ENCODE data around the gene PAPPA. TPM values are rescaled to one million over a fixed set of nuclear protein-coding genes. Genes with fewer than 3 reads are reported as not detected.

PAPPA gene
- total and polyA plus RNA-seq, 9 of the 15 experiments (the other 6 are each of a cell fraction or from before 2014, with no cell fraction given), result 0.06 to 0.18 (median 0.11) TPM

DNA sequence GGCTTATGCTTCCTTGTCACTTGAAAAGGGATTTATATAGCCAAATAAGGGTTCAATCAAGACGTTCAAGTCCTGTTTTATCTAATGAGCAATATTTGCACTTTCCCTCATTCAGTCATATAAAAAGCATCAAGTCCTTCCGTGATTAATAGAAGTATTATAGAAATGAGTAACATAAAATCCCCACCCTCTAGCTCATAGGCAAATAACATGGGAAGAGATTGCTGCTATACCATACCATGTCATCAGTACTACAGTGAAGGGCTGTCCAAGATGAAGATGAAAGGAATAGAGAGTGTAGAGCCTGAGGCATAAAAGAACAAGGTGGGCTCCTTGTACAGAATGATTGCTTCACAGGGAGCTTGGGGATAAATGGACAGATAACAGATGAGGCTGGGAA, 20.4 kb upstream of the PAPPA start:
- Histone ChIP-seq H2AFZ (ENCODE audit: low read depth, low read length) (no peak overlapping the region), H3K9me3 (replicated peaks; ENCODE audit: control insufficient read depth, insufficient read depth, low read depth, low read length) (no peaks in the 10 kb centered on the region), H3K9ac (ENCODE audit: insufficient read depth in 1 of 2, low read depth in 2 of 2, low read length in 2 of 2) (no peak overlapping the region), H3K4me2 (ENCODE audit: insufficient read depth, low read length) (no peak overlapping the region), H3K79me2 (ENCODE audit: control insufficient read depth, insufficient read depth, low read length) (no peaks in the 10 kb centered on the region), H3K9me1 (ENCODE audit: control insufficient read depth, insufficient read depth, low read length) (no peaks in the 10 kb centered on the region), H4K20me1 (replicated peaks; ENCODE audit: control insufficient read depth, insufficient read depth, low read length) (no peaks in the 10 kb centered on the region), H3K4me3 (no peak overlapping the region), H3K4me1 (replicated peaks in 1 of 2; ENCODE audit: control insufficient read depth in 2 of 2, insufficient read depth in 2 of 2, low read length in 2 of 2) (no peaks in the 10 kb centered on the region), H3K36me3 (ENCODE audit: control insufficient read depth, insufficient read depth, low read length) (no peaks in the 10 kb centered on the region), H3K27me3 (ENCODE audit: control insufficient read depth in 2 of 2, insufficient read depth in 2 of 2, low read length in 2 of 2) (no peaks in the 10 kb centered on the region), H3K27ac (ENCODE audit: extremely low read depth, low read depth, low read length) (no peak overlapping the region)
- WGBS (ENCODE audit: insufficient coverage, low coverage, missing lambda C conversion rate), result 3% methylated on average over 2 of the region's 2 CpGs
- BruUV-seq (replicated peaks), result no TSS peak
- POLR2A ChIA-PET, result no interaction called here
- CTCF ChIA-PET (ENCODE audit: low intra/inter-chr PET ratio), result no interaction called here
- DNase-seq (ENCODE audit: extremely low read depth in 1 of 4, low spot score in 3 of 4), result no peak
- no peak for TF ChIP-seq RBM17 (IDR thresholded peaks at IDR 0.05; ENCODE audit: borderline replicate concordance, low read depth, low read length)
- TF ChIP-seq PCBP1 (IDR thresholded peaks at IDR 0.05; ENCODE audit: low read depth, low read length, poor library complexity, severe bottlenecking), result no peak
- no peak for TF ChIP-seq ETV6 (IDR thresholded peaks at IDR 0.05; ENCODE audit: borderline replicate concordance in 1 of 2, low read depth in 2 of 2, low read length in 1 of 2)
- no peak for TF ChIP-seq ETV6 (CRISPR knock-in tag; IDR thresholded peaks at IDR 0.05; ENCODE audit: borderline replicate concordance)
- TF ChIP-seq, protein P1, sequence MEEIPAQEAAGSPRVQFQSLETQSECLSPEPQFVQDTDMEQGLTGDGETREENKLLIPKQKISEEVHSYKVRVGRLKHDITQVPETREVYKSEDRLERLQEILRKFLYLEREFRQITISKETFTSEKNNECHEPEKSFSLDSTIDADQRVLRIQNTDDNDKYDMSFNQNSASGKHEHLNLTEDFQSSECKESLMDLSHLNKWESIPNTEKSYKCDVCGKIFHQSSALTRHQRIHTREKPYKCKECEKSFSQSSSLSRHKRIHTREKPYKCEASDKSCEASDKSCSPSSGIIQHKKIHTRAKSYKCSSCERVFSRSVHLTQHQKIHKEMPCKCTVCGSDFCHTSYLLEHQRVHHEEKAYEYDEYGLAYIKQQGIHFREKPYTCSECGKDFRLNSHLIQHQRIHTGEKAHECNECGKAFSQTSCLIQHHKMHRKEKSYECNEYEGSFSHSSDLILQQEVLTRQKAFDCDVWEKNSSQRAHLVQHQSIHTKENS (CRISPR knock-in tag; IDR thresholded peaks at IDR 0.05), result no peak
- no peak for TF ChIP-seq SRSF7 (optimal IDR thresholded peaks at IDR 0.05; ENCODE audit: low read depth, low read length)
- no peak for TF ChIP-seq ZBTB5 (IDR thresholded peaks at IDR 0.05)
- no peak for TF ChIP-seq ZNF785 (CRISPR knock-in tag; IDR thresholded peaks at IDR 0.05)
- TF ChIP-seq SMARCE1 (IDR thresholded peaks at IDR 0.05), result no peak
- no peak for TF ChIP-seq HCFC1 (IDR thresholded peaks at IDR 0.05; ENCODE audit: low read depth, low read length)
- no peak for TF ChIP-seq CEBPG (CRISPR knock-in tag; IDR thresholded peaks at IDR 0.05)
- TF ChIP-seq CEBPG (tag; conservative IDR thresholded peaks at IDR 0.05 in 1 of 2, IDR thresholded peaks at IDR 0.05 in 1 of 2), result no peak
- no peak for TF ChIP-seq SMAD2 (IDR thresholded peaks at IDR 0.05; ENCODE audit: low read depth, low read length)
- TF ChIP-seq STAT6 (CRISPR knock-in tag; IDR thresholded peaks at IDR 0.05), result no peak
- no peak for TF ChIP-seq PRPF4 (IDR thresholded peaks at IDR 0.05; ENCODE audit: insufficient read depth, low read depth, low read length, poor library complexity, severe bottlenecking)
- TF ChIP-seq TCF7 (IDR thresholded peaks at IDR 0.05; ENCODE audit: borderline replicate concordance), result no peak
- TF ChIP-seq PRMT5 (CRISPR knock-in tag; IDR thresholded peaks at IDR 0.05), result no peak
- ATAC-seq, result no peak
- intact Hi-C loops (cut with micrococcal nuclease) (no loop called here), in situ Hi-C loops (cut with MboI) (no loop called here)
- no peak for FAIRE-seq
